Duodenal mucosa (tissue), 2 donors: ENCODE measurements around the gene HCFC2.

Experiments used
- H3K27ac ChIP-seq: one replicate; pipeline ENCODE4 v1.7.0; 2013; ENCODE audit warnings: low read depth, low read length
- H3K27me3 ChIP-seq, 2 donors: one replicate each; pipeline ENCODE4 v1.7.0; 2013; ENCODE audit warnings: low read length in 2 of 2, control low read depth in 1 of 2; ENCODE audit not compliant: insufficient read depth in 2 of 2, control insufficient read depth in 1 of 2
- H3K36me3 ChIP-seq, 2 donors: one replicate each; pipeline ENCODE4 v1.7.0; 2013; ENCODE audit warnings: low read length in 2 of 2, control low read depth in 1 of 2; ENCODE audit not compliant: insufficient read depth in 2 of 2, control insufficient read depth in 1 of 2
- H3K4me1 ChIP-seq, 2 donors: one replicate each; pipeline ENCODE4 v1.7.0; 2013; ENCODE audit warnings: low read length in 2 of 2, control low read depth in 1 of 2; ENCODE audit not compliant: insufficient read depth in 2 of 2, control insufficient read depth in 1 of 2
- H3K4me3 ChIP-seq, 2 donors: one replicate each; pipeline ENCODE4 v1.7.0; 2013; ENCODE audit warnings: low read length in 2 of 2, low read depth in 1 of 2
- H3K9ac ChIP-seq, 2 donors: one replicate each; pipeline ENCODE4 v1.7.0; 2013; ENCODE audit warnings: low read length in 2 of 2, low read depth in 1 of 2
- H3K9me3 ChIP-seq, 2 donors: one replicate each; pipeline ENCODE4 v1.7.0; 2013; ENCODE audit warnings: low read length in 2 of 2, control low read depth in 1 of 2; ENCODE audit not compliant: control insufficient read depth in 1 of 2

Gene HCFC2

DNA sequence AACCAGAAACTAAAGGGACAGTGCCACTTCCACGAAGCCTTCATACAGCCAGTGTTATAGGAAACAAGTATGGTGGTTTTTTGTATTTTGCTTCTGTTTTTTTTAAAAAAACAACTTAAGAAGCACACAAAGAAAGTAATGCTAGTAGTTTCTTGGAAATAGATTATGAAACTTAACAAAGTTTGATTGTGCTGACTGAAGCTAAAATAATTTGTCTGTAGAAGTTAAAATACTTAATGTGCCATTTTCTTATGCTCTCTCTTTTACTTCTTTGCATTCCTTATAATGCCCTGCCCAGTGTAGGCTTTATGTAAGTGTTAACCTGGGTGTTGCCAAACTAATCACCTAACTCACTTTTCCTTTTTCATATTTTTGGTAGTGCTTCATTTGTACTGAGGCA, 16.4 kb downstream of the HCFC2 start:
- Histone ChIP-seq H3K4me1 (no peaks in the 10 kb centered on the region), H3K9ac (no peak overlapping the region), H3K4me3 (no peak overlapping the region), H3K27ac (no peak overlapping the region), H3K9me3 (no peaks in the 10 kb centered on the region), H3K36me3 (peaks cover 31 to 34% of the 10 kb centered on the region in 2 donors), H3K27me3 (no peaks in the 10 kb centered on the region)

DNA sequence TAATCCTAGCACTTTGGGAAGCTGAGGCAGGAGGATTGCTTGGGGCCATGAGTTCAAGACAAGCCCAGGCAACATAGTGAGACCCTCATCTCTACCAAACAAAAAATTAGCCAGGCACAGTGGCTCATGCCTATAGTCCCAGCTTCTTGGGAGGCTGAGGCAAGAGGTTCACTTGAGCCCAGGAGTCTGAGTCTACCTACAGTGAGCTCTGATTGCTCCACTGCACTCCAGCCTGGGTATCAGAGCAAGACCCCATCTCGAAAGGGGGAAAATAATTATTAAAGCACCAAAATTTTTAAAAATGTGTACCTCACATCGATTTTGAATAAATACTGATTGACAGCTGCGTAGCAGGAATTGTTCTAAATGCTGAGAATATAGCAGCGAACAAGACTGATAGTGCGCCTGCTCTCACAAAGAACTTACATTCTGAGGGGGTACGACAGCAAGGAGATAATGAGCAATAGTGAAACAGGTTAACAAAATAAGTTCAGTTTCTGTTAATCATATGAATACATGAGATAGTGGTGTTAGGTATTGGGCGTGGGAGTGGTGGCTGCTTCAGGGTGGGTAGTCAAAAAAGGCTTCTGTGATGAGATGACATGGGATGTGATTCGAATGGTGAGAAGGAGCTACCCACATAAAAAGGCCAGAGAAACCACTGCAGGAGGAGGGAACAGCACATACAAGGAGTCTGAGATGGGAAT, 19.6 kb downstream of the HCFC2 start:
- peaks cover 29 to 53% of the 10 kb centered on the region in 2 donors for H3K36me3 ChIP-seq
- no peak overlapping the region for H3K9ac ChIP-seq
- no peaks in the 10 kb centered on the region for H3K4me1 ChIP-seq
- no peaks in the 10 kb centered on the region for H3K9me3 ChIP-seq
- H3K4me3 ChIP-seq = no peak overlapping the region
- no peaks in the 10 kb centered on the region for H3K27me3 ChIP-seq
- H3K27ac ChIP-seq = no peak overlapping the region

DNA sequence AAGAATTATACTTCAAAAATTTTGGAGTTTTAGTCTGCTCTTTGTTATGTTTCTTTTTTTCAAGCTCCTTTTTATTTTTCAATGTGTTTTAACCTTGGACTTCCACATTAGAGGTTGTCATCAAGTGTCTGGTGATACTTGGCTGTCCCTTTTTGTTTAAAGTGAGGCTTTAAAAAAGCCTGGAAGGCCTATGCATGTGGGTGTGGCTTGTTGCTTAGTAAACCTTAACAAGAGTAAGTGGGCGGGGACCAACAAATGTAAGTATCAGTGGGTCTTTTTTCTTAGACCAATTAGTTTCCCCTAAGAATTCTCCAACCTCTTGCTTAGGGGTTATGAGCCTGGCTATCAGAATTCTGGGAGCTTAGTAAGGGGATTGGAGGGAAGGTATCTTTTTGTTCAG, 26.4 kb downstream of the HCFC2 start:
- no peaks in the 10 kb centered on the region for H3K27me3 ChIP-seq
- no peaks in the 10 kb centered on the region for H3K9me3 ChIP-seq
- no peak overlapping the region for H3K4me3 ChIP-seq
- no peak overlapping the region for H3K9ac ChIP-seq
- H3K4me1 ChIP-seq = peaks cover 0 to 5% of the 10 kb centered on the region in 2 donors
- no peak overlapping the region for H3K27ac ChIP-seq
- peaks cover 31 to 48% of the 10 kb centered on the region in 2 donors for H3K36me3 ChIP-seq

GRCh38 chr12:104091136-104091535, 26.8 kb downstream of the HCFC2 start:
- H3K27ac ChIP-seq = no peak overlapping the region
- H3K27me3 ChIP-seq = no peaks in the 10 kb centered on the region
- no peak overlapping the region for H3K9ac ChIP-seq
- H3K9me3 ChIP-seq = no peaks in the 10 kb centered on the region
- peaks cover 31 to 48% of the 10 kb centered on the region in 2 donors for H3K36me3 ChIP-seq
- no peak overlapping the region for H3K4me3 ChIP-seq
- peaks cover 0 to 5% of the 10 kb centered on the region in 2 donors for H3K4me1 ChIP-seq

DNA sequence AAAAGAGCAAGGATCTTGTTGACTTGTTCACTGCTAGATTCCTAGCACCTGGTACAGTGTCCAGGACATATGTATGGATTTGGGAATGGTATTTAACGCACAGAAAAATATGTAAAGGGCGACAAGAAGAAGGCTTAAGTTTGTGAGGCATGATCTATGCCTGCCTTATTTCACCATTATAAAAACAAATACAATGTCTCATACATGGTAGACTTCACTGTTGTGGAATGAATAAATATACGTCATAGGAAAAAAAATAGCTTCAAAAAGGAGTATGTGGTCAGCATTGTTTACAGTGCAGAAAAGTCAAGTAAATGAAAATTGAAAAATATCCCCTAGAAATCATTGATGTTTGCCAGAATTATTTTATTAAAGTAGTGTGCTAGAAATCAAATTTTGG, 30.0 kb downstream of the HCFC2 start:
- Histone ChIP-seq H3K9me3 (no peaks in the 10 kb centered on the region), H3K9ac (no peak overlapping the region), H3K27me3 (no peaks in the 10 kb centered on the region), H3K4me3 (no peak overlapping the region), H3K4me1 (peaks cover 0 to 5% of the 10 kb centered on the region in 2 donors), H3K27ac (no peak overlapping the region), H3K36me3 (peaks cover 39 to 44% of the 10 kb centered on the region in 2 donors)

GRCh38 chr12:104095289-104095688, 31.0 kb downstream of the HCFC2 start:
- peaks cover 41 to 49% of the 10 kb centered on the region in 2 donors for H3K36me3 ChIP-seq
- H3K9ac ChIP-seq = no peak overlapping the region
- no peaks in the 10 kb centered on the region for H3K9me3 ChIP-seq
- H3K4me1 ChIP-seq = peaks cover 0 to 5% of the 10 kb centered on the region in 2 donors
- no peak overlapping the region for H3K27ac ChIP-seq
- H3K4me3 ChIP-seq = no peak overlapping the region
- H3K27me3 ChIP-seq = no peaks in the 10 kb centered on the region

DNA sequence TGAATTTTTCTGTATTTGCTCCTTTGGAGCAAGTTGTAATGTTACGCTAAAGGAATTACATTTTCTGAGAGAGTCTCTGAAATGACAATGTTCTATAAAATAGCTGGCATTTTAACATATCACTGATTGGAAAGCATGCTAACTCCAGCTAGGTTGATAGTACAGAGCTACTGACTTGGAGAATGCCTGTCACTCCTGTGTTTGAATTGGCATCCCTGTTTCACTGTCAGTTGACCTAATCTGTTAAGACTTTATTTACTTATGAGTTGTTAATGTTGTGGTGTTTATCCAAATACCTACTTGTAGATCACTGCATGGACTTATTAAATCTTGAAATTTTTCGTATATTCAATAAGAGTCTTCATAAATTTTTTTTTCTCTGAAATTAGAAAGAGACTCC, 33.6 kb downstream of the HCFC2 start:
- peaks cover 0 to 5% of the 10 kb centered on the region in 2 donors for H3K4me1 ChIP-seq
- H3K27ac ChIP-seq = no peak overlapping the region
- peaks cover 36 to 51% of the 10 kb centered on the region in 2 donors for H3K36me3 ChIP-seq
- H3K4me3 ChIP-seq = no peak overlapping the region
- H3K9ac ChIP-seq = no peak overlapping the region
- no peaks in the 10 kb centered on the region for H3K9me3 ChIP-seq
- no peaks in the 10 kb centered on the region for H3K27me3 ChIP-seq

- no peaks in the 10 kb centered on the region for H3K27me3 ChIP-seq
- peaks cover 0 to 9% of the 10 kb centered on the region in 2 donors for H3K4me1 ChIP-seq
- H3K9ac ChIP-seq = no peak overlapping the region
- H3K4me3 ChIP-seq = no peak overlapping the region
- H3K27ac ChIP-seq = no peak overlapping the region
- H3K36me3 ChIP-seq = peaks cover 3 to 17% of the 10 kb centered on the region in 2 donors
- H3K9me3 ChIP-seq = no peaks in the 10 kb centered on the region
Observed at GRCh38 chr12:104105461-104105860, 41.1 kb downstream of the HCFC2 start.

- peaks cover 0 to 9% of the 10 kb centered on the region in 2 donors for H3K4me1 ChIP-seq
- H3K27me3 ChIP-seq = no peaks in the 10 kb centered on the region
- H3K36me3 ChIP-seq = peaks cover under 1 to 11% of the 10 kb centered on the region in 2 donors
- no peak overlapping the region for H3K9ac ChIP-seq
- H3K4me3 ChIP-seq = no peak overlapping the region
- H3K27ac ChIP-seq = no peak overlapping the region
- H3K9me3 ChIP-seq = no peaks in the 10 kb centered on the region
Observed at GRCh38 chr12:104106965-104107364, 42.6 kb downstream of the HCFC2 start.

GRCh38 chr12:104108755-104109445, 44.6 kb downstream of the HCFC2 start:
- no peak overlapping the region for H3K9ac ChIP-seq
- H3K27me3 ChIP-seq = no peaks in the 10 kb centered on the region
- no peak overlapping the region for H3K27ac ChIP-seq
- no peak overlapping the region for H3K4me3 ChIP-seq
- peaks cover 0 to 7% of the 10 kb centered on the region in 2 donors for H3K36me3 ChIP-seq
- H3K4me1 ChIP-seq = peaks cover 0 to 9% of the 10 kb centered on the region in 2 donors
- no peaks in the 10 kb centered on the region for H3K9me3 ChIP-seq
